ENCODE data around the gene PRSS21.

DNA sequence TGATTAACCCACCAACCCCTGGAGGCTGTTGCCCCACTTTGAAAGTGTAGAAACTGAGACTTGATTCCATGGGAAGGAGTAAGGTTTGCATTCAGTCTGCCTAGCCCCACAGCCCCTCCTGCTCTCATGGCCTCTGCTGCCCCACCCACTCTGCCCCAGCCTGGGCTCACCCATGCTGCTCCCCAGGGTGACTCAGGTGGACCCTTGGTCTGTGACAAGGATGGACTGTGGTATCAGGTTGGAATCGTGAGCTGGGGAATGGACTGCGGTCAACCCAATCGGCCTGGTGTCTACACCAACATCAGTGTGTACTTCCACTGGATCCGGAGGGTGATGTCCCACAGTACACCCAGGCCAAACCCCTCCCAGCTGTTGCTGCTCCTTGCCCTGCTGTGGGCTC, 12.3 kb upstream of the PRSS21 start:
- TF ChIP-seq, protein P1, sequence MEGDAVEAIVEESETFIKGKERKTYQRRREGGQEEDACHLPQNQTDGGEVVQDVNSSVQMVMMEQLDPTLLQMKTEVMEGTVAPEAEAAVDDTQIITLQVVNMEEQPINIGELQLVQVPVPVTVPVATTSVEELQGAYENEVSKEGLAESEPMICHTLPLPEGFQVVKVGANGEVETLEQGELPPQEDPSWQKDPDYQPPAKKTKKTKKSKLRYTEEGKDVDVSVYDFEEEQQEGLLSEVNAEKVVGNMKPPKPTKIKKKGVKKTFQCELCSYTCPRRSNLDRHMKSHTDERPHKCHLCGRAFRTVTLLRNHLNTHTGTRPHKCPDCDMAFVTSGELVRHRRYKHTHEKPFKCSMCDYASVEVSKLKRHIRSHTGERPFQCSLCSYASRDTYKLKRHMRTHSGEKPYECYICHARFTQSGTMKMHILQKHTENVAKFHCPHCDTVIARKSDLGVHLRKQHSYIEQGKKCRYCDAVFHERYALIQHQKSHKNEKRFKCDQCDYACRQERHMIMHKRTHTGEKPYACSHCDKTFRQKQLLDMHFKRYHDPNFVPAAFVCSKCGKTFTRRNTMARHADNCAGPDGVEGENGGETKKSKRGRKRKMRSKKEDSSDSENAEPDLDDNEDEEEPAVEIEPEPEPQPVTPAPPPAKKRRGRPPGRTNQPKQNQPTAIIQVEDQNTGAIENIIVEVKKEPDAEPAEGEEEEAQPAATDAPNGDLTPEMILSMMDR (IDR thresholded peaks at IDR 0.05), result no peak
- TF ChIP-seq POLR2A (IDR thresholded peaks at IDR 0.05), result no peak
